Breast epithelium (tissue), 4 donors: ENCODE data around the gene SRPX. TPM values are rescaled to one million over a fixed set of nuclear protein-coding genes. Genes with fewer than 3 reads are reported as not detected.

ENCODE experiments used
- DNase-seq, 2 donors: peaks; one replicate each; pipeline ENCODE4 v3.0.0-alpha.2; 2019; ENCODE audit warnings: low spot score in 2 of 2
- H3K27ac ChIP-seq, 2 donors: fragments of 200-600 bp; sonication (generic) in 1 of 2; one replicate each; pipeline ENCODE4 v1.5.1; 2016 to 2019; ENCODE audit warnings: mild to moderate bottlenecking in 1 of 2
- H3K27me3 ChIP-seq, 2 donors: fragments of 200-600 bp; sonication (generic) in 1 of 2; one replicate each; pipeline versions ENCODE4 v1.5.1 to v1.6.0; 2017 to 2019; ENCODE audit warnings: control low read depth in 1 of 2, mild to moderate bottlenecking in 1 of 2
- H3K36me3 ChIP-seq: fragments of 200-600 bp; one replicate; pipeline ENCODE4 v1.5.1; 2019
- H3K4me1 ChIP-seq, 2 donors: fragments of 200-600 bp; sonication (generic); one replicate each; pipeline ENCODE4 v1.5.1; 2016 to 2019; ENCODE audit warnings: control low read depth in 1 of 2
- H3K4me3 ChIP-seq, 3 donors: fragments of 200-600 bp; sonication (generic); 1 replicate in 2 of 3; 2 replicates in 1 of 3; pipeline ENCODE4 v1.5.1; 2016 to 2019; ENCODE audit warnings: mild to moderate bottlenecking in 3 of 3, moderate library complexity in 2 of 3
- H3K9me3 ChIP-seq, 2 donors: fragments of 200-600 bp; sonication (generic) in 1 of 2; one replicate each; pipeline ENCODE4 v1.5.1; 2016 to 2019; ENCODE audit warnings: control low read depth in 1 of 2
- CTCF ChIP-seq, 3 donors: fragments of 450-650 bp; IDR thresholded peaks; one replicate each; pipeline ENCODE4 v1.5.1; 2016 to 2017; ENCODE audit warnings: antibody characterized with exemption in 3 of 3, mild to moderate bottlenecking in 3 of 3, moderate library complexity in 3 of 3
- POLR2A ChIP-seq: fragments of 450-650 bp; IDR thresholded peaks from one replicate; pipeline ENCODE4 v1.6.1; 2016; ENCODE audit warnings: antibody characterized with exemption, mild to moderate bottlenecking, moderate library complexity
- POLR2AphosphoS5 ChIP-seq, 3 donors: sonication (generic); formaldehyde crosslinking; IDR thresholded peaks; one replicate each; pipeline ENCODE4 v1.6.1; 2017; ENCODE audit warnings: antibody characterized with exemption in 3 of 3
- intact Hi-C: fragments of 100-400 bp; cut with DNase I; formaldehyde crosslinking; loops from one replicate; pipeline ENCODE4 v1.15.1; 2023; ENCODE audit warnings: low total_unique reads
- total RNA-seq, 3 donors: library from RNA; depleted of rRNA; stranded (reverse); fragments of >200 nt; gene quantifications; one replicate each; pipeline ENCODE4 v1.1.0, GENCODE V29; 2016

Gene SRPX
- total RNA-seq, 3 donors from 2014 or later = 108 to 415 (median 168) TPM

DNA sequence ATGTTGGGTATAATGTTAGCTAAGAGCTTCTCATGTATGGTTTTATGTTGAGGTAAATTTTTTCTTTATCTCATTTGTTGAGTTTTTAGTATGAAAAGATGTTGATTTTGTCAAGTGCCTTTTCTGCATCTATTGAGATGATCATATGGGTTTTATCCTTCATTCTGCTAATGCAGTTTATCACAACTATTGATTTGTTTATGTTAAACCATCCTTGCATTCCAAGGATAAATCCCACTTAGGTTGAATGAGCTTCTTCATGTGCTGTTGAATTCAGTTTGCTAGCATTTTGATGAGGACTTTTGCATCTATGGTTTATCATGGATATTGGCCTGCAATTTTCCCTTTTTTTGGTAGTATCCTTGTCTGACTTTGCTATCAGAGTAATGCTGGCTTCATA is 121.0 kb downstream of the SRPX start:
- Histone ChIP-seq H3K9me3 (peaks cover 5 to 20% of the 10 kb centered on the region in 2 donors), H3K27me3 (no peaks in the 10 kb centered on the region), H3K36me3 (no peaks in the 10 kb centered on the region), H3K4me1 (no peaks in the 10 kb centered on the region), H3K27ac (no peak overlapping the region), H3K4me3 (no peak overlapping the region)
- TF ChIP-seq POLR2AphosphoS5 (IDR thresholded peaks at IDR 0.05) (no peak), CTCF (IDR thresholded peaks at IDR 0.05) (no peak), POLR2A (no peak)
- intact Hi-C loops = no loop called here
- DNase-seq = no peak

Other genes with a start within 250 kb of the SRPX start
- 1 to 10 TPM in 2 of 3 donors, under 1 TPM in 1; 0.80 to 10.0 (median 3.9) TPM for gene SYTL5, start 214.3 kb downstream of the SRPX start, total RNA-seq
- 10 to 100 TPM; 33.1 to 40.3 (median 38.6) TPM for gene RPGR, start 106.6 kb upstream of the SRPX start, total RNA-seq
- 1 to 10 TPM in 1 of 3 donors, under 1 TPM in 2; 0.29 to 1.4 (median 0.33) TPM for gene OTC, start 131.7 kb upstream of the SRPX start, total RNA-seq